Suprapubic skin (tissue), 3 donors: ENCODE results near the gene PDE4D.

ENCODE experiments used
- CTCF ChIP-seq, 2 donors: fragments of 200-600 bp in 1 of 2; fragments of 450-650 bp in 1 of 2; sonication (generic) in 1 of 2; IDR thresholded peaks; one replicate each; pipeline ENCODE4 v1.5.1; 2016 to 2019; ENCODE audit warnings: antibody characterized with exemption in 2 of 2, mild to moderate bottlenecking in 1 of 2, moderate library complexity in 1 of 2
- EP300 ChIP-seq: sonication (generic); formaldehyde crosslinking; IDR thresholded peaks from one replicate; pipeline ENCODE4 v1.6.1; 2017; ENCODE audit warnings: antibody characterized with exemption
- POLR2A ChIP-seq, 2 donors: fragments of 450-650 bp; IDR thresholded peaks; one replicate each; pipeline ENCODE4 v1.6.1; 2017; ENCODE audit warnings: antibody characterized with exemption in 2 of 2, mild to moderate bottlenecking in 2 of 2, moderate library complexity in 2 of 2

GRCh38 chr5:59661954-59662615, 231.4 kb downstream of the PDE4D start:
- TF ChIP-seq POLR2A (IDR thresholded peaks at IDR 0.05), result no peak
- TF ChIP-seq CTCF (IDR thresholded peaks at IDR 0.05), result no peak
- no peak for TF ChIP-seq EP300
